Neural progenitor cell (in vitro differentiated cells): ENCODE data around the gene ATP1A1.

Experiments used
- CTCF ChIP-seq: fragments of 200-600 bp; sonication (generic); IDR thresholded peaks from 2 replicates; pipeline ENCODE4 v1.5.1; 2017; ENCODE audit warnings: antibody characterized with exemption, mild to moderate bottlenecking
- EZH2 ChIP-seq: fragments of 200-600 bp; sonication (generic); IDR thresholded peaks from 2 replicates; pipeline ENCODE4 v1.6.1; 2017; ENCODE audit warnings: antibody characterized with exemption, mild to moderate bottlenecking, moderate library complexity

DNA sequence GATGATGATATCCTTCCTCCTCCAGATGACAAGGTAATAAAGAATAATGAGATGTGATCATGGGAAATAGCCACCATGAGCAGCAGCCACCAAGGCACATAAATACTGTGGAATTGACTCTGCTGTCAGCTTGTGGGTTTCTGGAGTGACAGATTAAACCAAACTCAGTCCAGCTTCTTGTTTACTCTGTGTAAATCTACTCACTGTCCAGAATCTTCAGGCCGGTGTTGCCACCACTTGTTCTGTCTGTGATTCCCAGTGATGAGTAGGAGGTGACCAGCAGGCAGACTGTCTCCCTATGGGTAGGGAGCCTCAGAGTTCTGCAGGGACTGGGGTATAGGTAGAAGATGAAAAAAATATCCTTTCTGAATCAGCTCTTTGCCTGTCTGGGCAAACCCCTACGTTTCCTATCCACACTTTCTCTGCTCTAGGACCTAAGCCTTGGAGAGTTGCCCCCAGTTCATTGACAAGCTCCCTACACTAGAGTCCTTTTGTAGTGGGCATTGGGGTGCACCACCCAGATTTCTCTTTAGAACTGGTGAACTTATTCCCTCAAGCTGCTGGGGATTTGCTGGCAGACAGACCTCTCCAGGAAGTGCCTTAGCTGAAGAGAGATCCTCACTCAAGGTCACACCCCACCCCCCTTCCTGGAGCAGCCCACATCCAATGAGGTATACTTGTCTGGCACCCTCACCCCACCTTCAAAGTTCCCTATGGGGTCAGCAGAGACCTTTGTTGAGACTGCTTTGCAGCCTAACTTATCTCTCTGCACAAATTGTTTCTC, 47.6 kb downstream of the ATP1A1 start:
- TF ChIP-seq CTCF (no peak), EZH2 (no peak)
